ENCODE results near the gene GSC2.

DNA sequence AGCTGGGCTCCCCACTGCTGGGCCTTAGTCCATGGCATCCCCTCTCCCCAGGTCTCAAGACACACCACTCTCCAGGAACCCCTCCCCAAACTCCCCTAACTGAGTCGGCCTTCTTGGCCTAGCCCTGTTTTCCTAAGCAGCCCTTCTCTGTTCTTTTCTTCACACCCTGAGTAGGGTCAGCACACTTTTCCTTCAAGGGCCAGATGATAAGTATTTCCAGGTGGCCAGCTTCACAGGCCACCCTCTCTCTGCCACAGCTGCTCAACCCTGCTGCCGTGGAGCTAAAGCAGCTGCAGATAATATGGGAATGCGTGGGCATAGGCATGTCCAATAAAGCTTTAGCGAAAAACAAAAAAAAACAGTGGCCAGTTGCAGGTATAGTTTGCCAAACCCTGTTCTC is 51.9 kb downstream of the GSC2 start:
- TF ChIP-seq, protein P1, sequence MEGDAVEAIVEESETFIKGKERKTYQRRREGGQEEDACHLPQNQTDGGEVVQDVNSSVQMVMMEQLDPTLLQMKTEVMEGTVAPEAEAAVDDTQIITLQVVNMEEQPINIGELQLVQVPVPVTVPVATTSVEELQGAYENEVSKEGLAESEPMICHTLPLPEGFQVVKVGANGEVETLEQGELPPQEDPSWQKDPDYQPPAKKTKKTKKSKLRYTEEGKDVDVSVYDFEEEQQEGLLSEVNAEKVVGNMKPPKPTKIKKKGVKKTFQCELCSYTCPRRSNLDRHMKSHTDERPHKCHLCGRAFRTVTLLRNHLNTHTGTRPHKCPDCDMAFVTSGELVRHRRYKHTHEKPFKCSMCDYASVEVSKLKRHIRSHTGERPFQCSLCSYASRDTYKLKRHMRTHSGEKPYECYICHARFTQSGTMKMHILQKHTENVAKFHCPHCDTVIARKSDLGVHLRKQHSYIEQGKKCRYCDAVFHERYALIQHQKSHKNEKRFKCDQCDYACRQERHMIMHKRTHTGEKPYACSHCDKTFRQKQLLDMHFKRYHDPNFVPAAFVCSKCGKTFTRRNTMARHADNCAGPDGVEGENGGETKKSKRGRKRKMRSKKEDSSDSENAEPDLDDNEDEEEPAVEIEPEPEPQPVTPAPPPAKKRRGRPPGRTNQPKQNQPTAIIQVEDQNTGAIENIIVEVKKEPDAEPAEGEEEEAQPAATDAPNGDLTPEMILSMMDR (IDR thresholded peaks at IDR 0.05), result no peak
- TF ChIP-seq POLR2A (IDR thresholded peaks at IDR 0.05), result no peak
